Panc1 (cell line): ENCODE results near the gene CMPK1.

Source experiments
- POLR2AphosphoS5 ChIP-seq: IDR thresholded peaks from 2 replicates; pipeline ENCODE4 v1.6.1; 2012; ENCODE audit warnings: mild to moderate bottlenecking, low read depth, low read length, moderate library complexity
- REST ChIP-seq, 2 experiments: IDR thresholded peaks; 2 replicates each; pipeline ENCODE4 v1.6.1; 2011 to 2012; ENCODE audit warnings: low read depth in 2 of 2, control low read depth in 1 of 2, low read length in 1 of 2, mild to moderate bottlenecking in 1 of 2, moderate library complexity in 1 of 2; ENCODE audit not compliant: insufficient read depth in 1 of 2
- SIN3A ChIP-seq: IDR thresholded peaks from 2 replicates; pipeline ENCODE4 v1.6.1; 2012; ENCODE audit warnings: low read depth, mild to moderate bottlenecking, low read length, moderate library complexity, borderline replicate concordance; ENCODE audit not compliant: insufficient read depth
- TCF7L2 ChIP-seq: IDR thresholded peaks from 2 replicates; pipeline ENCODE4 v1.6.1; 2011; ENCODE audit warnings: mild to moderate bottlenecking, low read depth, low read length, inconsistent platforms
- TF ChIP-seq, protein P1 (sequence below): fragments of 450-650 bp; IDR thresholded peaks from 2 replicates; pipeline ENCODE4 v1.5.1; 2017; ENCODE audit warnings: mild to moderate bottlenecking

DNA sequence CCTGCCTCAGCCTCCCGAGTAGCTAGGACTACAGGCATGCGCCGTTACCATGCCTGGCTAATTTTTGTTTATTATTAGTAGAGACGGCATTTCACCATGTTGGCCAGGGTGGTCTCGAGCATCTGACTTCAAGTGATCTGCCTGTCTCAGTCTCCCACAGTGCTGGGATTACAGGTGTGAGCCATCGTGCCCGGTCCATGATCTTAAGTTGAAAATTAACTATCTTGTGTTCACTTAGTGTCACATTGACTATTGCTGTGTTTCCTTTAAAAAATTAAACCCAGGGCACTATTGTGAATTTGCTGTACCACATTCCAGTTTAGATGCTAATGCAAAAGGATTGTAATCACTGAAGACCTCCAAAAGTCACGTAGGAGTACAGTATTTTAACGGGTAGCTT is 14.1 kb downstream of the CMPK1 start:
- TF ChIP-seq, protein P1, sequence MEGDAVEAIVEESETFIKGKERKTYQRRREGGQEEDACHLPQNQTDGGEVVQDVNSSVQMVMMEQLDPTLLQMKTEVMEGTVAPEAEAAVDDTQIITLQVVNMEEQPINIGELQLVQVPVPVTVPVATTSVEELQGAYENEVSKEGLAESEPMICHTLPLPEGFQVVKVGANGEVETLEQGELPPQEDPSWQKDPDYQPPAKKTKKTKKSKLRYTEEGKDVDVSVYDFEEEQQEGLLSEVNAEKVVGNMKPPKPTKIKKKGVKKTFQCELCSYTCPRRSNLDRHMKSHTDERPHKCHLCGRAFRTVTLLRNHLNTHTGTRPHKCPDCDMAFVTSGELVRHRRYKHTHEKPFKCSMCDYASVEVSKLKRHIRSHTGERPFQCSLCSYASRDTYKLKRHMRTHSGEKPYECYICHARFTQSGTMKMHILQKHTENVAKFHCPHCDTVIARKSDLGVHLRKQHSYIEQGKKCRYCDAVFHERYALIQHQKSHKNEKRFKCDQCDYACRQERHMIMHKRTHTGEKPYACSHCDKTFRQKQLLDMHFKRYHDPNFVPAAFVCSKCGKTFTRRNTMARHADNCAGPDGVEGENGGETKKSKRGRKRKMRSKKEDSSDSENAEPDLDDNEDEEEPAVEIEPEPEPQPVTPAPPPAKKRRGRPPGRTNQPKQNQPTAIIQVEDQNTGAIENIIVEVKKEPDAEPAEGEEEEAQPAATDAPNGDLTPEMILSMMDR, result no peak
- no peak for TF ChIP-seq POLR2AphosphoS5
- TF ChIP-seq TCF7L2, result no peak
- no peak for TF ChIP-seq REST (IDR thresholded peaks at IDR 0.05; ENCODE audit: insufficient read depth in 1 of 2, low read depth in 2 of 2, low read length in 1 of 2)
- no peak for TF ChIP-seq SIN3A
